Measurements from ENCODE around the gene TFCP2.

GRCh38 chr12:51195841-51196240, 22.9 kb upstream of the TFCP2 start:
- TF ChIP-seq EZH2phosphoT487 (IDR thresholded peaks at IDR 0.05; ENCODE audit: borderline replicate concordance) (no peak), CTCF (conservative IDR thresholded peaks at IDR 0.05; ENCODE audit: low read length) (no peak)

Data from Loucy (cell line).